Stimulated activated naive CD4-positive, alpha-beta T cell treated with Interleukin-2 at 50 U/mL for 16 hours (primary cell): ENCODE measurements around the gene TPX2.

Source experiments
- DNase-seq: peaks from one replicate; lab custom pipeline; 2025; lab: John Stamatoyannopoulos, UW

TPX2 gene

DNA sequence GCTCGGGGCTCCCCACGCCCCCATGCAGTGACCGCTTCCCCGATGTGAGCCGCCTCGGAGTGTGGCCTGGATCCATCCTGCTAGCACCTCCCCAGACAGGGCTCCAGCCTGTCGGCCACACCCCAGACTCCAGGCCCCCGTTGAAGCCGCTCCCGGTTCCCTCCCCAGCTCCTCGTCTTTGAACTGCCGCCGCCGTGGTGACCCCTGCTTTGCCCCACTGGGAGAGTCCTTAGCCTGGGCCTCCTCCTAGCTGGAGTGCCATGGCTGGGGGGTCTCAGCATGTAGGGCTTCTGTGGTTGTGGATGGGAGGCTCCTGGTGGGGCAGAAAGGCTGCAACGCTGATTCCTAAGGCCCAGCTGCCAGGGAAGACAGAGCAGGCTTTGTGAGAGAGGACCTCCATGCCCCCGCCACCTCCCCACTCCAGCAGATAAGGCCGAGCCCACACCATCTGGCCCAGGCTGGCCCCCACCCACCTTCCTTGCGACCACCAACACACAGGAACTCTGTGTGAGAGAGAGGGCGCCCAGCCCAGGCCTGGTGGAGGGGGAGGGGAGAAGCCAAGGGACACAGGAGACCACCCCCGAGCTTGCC lies 94.9 kb downstream of the TPX2 start:
- no peak for DNase-seq

DNA sequence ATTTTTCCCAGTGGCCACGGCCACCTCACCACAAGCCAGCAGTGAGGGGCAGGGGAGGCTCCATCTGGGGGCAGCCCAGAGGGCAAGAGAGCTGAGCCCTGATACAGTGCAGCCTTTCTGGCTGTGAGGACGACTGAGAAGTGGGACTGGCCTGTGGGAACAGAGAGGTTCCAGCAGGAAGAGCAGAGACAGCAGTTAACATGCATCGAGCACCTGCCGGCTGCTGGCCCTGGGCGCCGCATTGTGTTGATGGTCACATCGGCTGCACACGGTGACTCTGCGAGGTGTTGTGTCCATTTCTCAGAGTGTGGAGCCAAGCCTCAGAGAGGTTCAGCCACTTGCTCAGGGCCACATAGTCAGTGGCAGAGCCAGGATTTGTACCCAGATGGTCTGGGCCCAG lies 96.5 kb downstream of the TPX2 start:
- no peak for DNase-seq

- DNase-seq = no peak
These were observed 97.1 kb downstream of the TPX2 start for GRCh38 chr20:31835977-31836852.

DNA sequence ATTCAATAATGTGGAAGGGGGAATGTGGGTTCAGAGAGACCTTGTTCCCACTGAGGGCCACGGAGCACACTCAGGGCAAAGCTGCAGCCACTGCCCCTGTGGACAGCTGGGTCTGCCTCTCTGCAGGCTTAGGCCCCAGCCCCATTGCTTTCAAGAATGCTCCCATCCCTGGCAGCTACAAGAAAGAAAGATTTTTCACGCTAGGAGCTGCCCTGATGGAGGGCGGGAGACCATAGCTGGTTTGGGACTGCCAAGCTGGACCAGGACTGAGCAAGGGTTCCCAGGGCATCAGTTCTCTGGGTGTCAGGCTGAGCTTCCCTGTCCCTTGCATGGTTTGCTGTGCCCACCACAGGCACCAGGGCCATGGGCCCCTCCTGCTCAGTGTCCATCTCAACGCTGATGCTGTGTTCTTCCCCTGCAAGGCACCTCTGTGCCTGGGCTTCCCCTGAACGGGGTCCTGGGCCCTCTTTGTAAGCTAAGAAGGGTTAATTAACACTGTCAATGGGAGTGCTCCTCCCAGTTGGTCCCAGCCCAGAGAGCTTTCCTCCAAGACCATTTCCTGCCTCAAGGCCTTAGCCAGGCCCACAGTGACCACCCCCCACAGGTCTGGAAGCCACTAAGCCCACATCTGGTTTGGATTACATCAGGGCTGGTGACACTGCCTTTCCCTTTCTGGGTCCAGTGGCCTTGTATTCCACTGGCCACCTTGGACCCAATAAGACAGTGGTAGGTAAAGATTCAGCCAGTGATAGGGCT lies 97.9 kb downstream of the TPX2 start:
- no peak for DNase-seq

DNA sequence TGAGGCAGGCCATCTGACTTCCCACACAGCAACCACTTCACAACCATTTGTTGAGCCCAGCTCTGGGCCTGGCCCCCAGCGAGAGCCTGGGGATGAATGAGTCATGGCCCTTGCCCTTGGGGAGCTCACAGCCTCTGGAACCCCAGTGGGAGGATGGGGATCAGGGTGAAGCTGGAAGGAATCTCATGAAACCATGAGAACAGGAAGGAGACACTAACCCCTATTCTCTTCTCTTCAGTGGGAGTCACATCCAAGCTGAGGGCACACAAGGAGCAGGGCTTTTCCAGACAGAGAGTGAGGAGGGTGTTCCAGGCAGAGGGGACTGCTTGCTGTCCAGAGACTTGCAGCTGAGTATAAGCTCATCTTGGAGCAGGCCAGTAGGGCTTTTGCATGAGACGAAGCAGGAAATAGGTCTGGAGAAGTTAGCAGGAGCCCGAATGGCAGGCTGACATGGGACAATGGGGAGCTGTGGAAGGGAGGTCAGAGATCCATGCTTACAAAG lies 98.9 kb downstream of the TPX2 start:
- no peak for DNase-seq

GRCh38 chr20:31838646-31839292 lies 99.7 kb downstream of the TPX2 start:
- DNase-seq = no peak

- no peak for DNase-seq
These were observed 100.8 kb downstream of the TPX2 start for GRCh38 chr20:31839782-31840487.

DNA sequence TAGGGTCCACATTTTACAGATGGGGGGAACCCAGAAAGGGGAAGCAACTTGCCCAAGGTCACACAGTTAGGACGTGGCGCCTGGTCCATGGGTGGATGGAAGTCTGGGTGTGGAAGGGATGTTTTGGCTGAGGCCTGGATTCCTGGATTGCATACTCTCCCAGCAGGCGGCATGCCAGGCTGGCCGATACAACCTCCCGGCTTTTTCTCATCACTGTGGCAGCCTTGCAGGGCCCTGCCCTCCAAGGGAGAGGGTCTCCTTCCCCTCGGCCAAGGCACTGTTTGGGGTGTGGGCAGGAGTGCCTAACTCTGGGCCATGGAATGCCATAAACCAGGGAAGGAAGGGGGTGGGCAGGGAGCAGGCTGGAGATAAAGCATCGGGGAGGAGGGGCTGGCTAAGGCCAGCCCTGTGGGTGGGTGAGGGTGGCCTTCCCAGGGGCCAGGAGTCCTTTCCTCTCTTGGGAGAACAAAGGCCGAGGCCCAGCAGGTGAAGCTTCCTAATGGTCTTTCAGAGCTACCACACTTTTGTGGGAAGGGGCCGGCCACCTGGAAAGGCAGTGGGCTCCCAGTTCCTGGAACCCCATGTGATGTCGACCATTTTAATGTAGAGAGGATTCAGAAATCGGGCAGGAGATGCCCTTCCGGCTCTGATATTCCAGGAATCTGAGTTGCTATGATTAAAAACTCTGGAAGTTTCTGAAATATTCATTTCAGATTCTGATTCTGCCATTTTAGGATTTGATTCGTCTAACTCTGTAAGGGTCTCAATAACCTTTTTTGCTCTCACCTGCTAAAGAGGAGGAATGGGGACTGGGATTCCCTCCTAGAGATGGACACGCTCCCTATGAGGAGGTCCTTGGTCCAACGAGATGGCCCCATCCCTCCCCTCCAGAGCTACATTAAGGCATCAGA lies 102.1 kb downstream of the TPX2 start:
- no peak for DNase-seq

GRCh38 chr20:31841928-31842327 lies 102.8 kb downstream of the TPX2 start:
- no peak for DNase-seq

GRCh38 chr20:31842471-31843157 lies 103.5 kb downstream of the TPX2 start:
- DNase-seq = no peak

DNA sequence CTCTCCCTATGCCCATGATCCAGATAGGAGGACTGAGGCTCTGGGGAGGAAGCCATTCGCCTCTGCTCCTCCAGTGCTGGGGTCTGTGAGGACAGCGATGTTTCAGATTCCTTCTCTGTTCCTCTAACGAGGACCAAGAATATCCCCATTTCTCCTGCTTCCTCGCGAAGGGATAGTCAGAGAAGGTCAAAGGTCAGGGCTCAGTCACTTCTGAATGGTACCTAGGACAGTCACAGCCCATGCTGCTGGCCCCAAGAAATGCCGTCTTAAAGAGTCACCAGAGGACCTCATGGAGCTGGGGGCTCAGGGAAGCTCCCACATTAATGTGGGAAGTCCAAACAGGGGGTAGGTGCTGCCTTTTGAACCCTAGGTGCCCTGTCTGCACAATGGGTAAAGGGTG lies 104.2 kb downstream of the TPX2 start:
- no peak for DNase-seq

- no peak for DNase-seq
These were observed 104.8 kb downstream of the TPX2 start for GRCh38 chr20:31843881-31844280.

DNA sequence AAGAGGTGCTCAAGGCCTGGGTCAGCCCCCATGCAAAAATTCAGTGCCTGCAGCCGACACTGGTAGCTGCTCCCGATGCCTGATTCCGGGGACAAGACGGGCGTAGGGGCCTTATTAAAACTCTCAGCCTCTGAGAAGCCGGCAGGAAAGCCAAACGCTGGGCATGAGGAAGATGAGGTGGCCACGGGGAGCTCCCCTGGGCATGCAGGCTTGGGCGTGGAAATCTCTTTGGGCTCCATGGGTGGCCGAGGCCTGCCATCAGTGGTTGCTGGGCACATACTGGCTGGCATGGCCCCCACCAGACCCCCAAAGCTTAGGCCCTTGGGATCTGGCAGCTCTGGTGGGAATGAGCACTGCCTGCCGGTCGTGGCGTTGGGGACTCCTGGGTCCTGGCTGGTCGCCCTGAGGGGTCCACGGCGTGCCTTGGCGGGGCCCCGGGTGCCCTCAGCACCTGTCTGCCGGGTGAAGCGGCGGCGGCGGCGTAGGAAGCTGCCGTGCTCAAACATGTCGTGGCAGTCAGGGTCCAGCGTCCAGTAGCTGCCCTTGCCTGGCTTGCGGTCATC lies 105.7 kb downstream of the TPX2 start:
- DNase-seq = no peak

- DNase-seq = no peak
These were observed 106.3 kb downstream of the TPX2 start, which contains the start of gene FOXS1 for GRCh38 chr20:31845300-31845863. Gene FOXS1, minus strand, starts transcription at chr20:31845604. Its CDS starts 62 bp downstream, at chr20:31845542.

- no peak for DNase-seq
These were observed 107.7 kb downstream of the TPX2 start for GRCh38 chr20:31846793-31847138.

GRCh38 chr20:31848088-31848999 lies 109.3 kb downstream of the TPX2 start:
- DNase-seq = no peak

DNA sequence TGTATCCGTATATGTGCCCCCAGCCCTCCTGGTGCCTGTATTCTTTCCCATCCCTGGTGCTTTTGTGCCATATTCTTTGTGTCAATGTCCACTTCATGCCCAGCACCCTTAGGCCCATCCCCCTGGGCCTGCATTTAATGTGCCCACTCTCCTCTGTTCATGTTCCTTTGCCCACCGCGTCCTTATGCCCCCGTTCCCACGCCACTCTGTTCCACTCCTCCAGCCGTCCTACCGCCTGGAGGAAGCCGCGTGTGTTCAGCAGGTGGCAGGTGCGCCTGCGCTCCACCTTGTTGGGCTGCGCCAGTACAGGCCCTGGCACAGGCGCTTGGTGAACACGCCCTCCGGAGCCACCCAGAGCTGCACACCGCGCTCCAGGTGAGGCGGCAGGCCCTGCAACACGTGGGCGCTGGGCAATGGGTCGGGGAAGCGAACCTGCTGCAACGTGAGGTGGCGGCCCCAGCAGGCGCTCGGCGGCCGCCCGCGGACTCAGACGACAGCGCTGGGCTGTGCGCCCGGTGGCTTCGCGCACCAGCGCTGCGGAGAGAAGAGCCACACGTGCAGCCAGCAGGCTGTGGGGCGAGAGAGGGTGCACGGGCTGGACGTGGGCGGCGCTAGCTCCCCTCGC lies 110.3 kb downstream of the TPX2 start:
- no peak for DNase-seq
